HepG2 (cell line): ENCODE measurements around the gene SORL1-AS1.

ENCODE experiments used
- ATAC-seq: fragments of 200-7000 bp; cut with Tn5 transposase; 3 replicates; pipeline ENCODE4 v1.9.1; 2020; ENCODE audit warnings: mild to moderate bottlenecking, moderate library complexity
- BruUV-seq: library from RNA; stranded (reverse); fragments of 400-500 nt; replicated peaks from 2 replicates; lab custom pipeline; 2021; lab: Mats Ljungman, UMichigan
- CTCF ChIA-PET: fragments of 300-600 bp; formaldehyde crosslinking; extraction: SDS; loops from one replicate; lab custom pipeline; 2021; ENCODE audit warnings: low total read pairs, inconsistent platforms, low intra/inter-chr PET ratio; lab: Yijun Ruan, JAX
- POLR2A ChIA-PET: fragments of 350-600 bp; sonication (Branson Sonifier 250); formaldehyde crosslinking; loops from one replicate; lab custom pipeline; 2020; ENCODE audit warnings: antibody characterized with exemption, inconsistent platforms; lab: Yijun Ruan, JAX
- DNase-seq: peaks from one replicate; pipeline ENCODE4 v3.0.0-alpha.2; 2015; ENCODE audit warnings: low spot score
- FAIRE-seq: peaks from 3 replicates; lab custom pipeline; 2011; peaks lifted over from hg19 to GRCh38; lab: Jason Lieb, UNC
- H2AFZ ChIP-seq: one replicate; pipeline ENCODE4 v1.6.1; 2011; ENCODE audit warnings: low read length, inconsistent platforms
- H3K27ac ChIP-seq: fragments of 300-600 bp; 3 replicates; pipeline ENCODE4 v1.8.0; 2011; ENCODE audit warnings: mixed run types, mild to moderate bottlenecking, mixed read lengths, low read length, inconsistent platforms; ENCODE audit not compliant: insufficient read depth; ENCODE audit errors: extremely low read length
- H3K27me3 ChIP-seq, 2 experiments: fragments of 200-600 bp in 1 of 2; 2 replicates in 1 of 2; 3 replicates in 1 of 2; pipeline versions ENCODE4 v1.6.0 to v1.8.0; 2011; ENCODE audit warnings: low read length in 2 of 2, mild to moderate bottlenecking in 2 of 2, moderate library complexity in 2 of 2, inconsistent platforms in 1 of 2; ENCODE audit not compliant: insufficient read depth in 2 of 2, control insufficient read depth in 1 of 2
- H3K36me3 ChIP-seq, 2 experiments: fragments of 200-600 bp in 1 of 2; replicated peaks in 1 of 2; 2 replicates in 1 of 2; 3 replicates in 1 of 2; pipeline versions ENCODE4 v1.5.1 to v1.8.0; 2011; ENCODE audit warnings: low read length in 2 of 2, inconsistent platforms in 1 of 2; ENCODE audit not compliant: insufficient read depth in 2 of 2, control insufficient read depth in 1 of 2
- H3K4me1 ChIP-seq: 2 replicates; pipeline ENCODE4 v1.5.1; 2012; ENCODE audit warnings: low read length, inconsistent platforms; ENCODE audit not compliant: insufficient read depth
- H3K4me2 ChIP-seq: 2 replicates; pipeline ENCODE4 v1.6.0; 2011; ENCODE audit warnings: low read depth, low read length, inconsistent platforms
- H3K4me3 ChIP-seq, 3 experiments: fragments of 200-600 bp in 1 of 3; sonication (generic), shearing (Covaris generic) in 1 of 3; replicated peaks in 1 of 3; 2 replicates each; pipeline ENCODE4 v1.5.1; 2011 to 2016; ENCODE audit warnings: low read length in 3 of 3, inconsistent platforms in 2 of 3, low read depth in 2 of 3, mild to moderate bottlenecking in 2 of 3, control low read depth in 1 of 3, mixed read lengths in 1 of 3; ENCODE audit not compliant: insufficient read depth in 1 of 3
- H3K79me2 ChIP-seq: one replicate; pipeline ENCODE4 v1.6.1; 2011; ENCODE audit warnings: low read length, inconsistent platforms; ENCODE audit not compliant: insufficient read depth
- H3K9ac ChIP-seq: 2 replicates; pipeline ENCODE4 v1.6.0; 2011; ENCODE audit warnings: mild to moderate bottlenecking, low read depth, low read length, inconsistent platforms; ENCODE audit not compliant: insufficient read depth
- H3K9me3 ChIP-seq: 2 replicates; pipeline ENCODE4 v1.5.1; 2012; ENCODE audit warnings: mild to moderate bottlenecking, low read length
- H4K20me1 ChIP-seq: 2 replicates; pipeline ENCODE4 v1.6.0; 2011; ENCODE audit warnings: inconsistent platforms, mild to moderate bottlenecking, low read length, moderate library complexity; ENCODE audit not compliant: insufficient read depth
- ATM ChIP-seq: fragments of 450-650 bp; IDR thresholded peaks from 2 replicates; pipeline ENCODE4 v1.7.1; 2017; ENCODE audit warnings: mild to moderate bottlenecking, borderline replicate concordance
- BCL3 ChIP-seq: sonication (generic); formaldehyde crosslinking; IDR thresholded peaks from 2 replicates; pipeline ENCODE4 v1.5.1; 2020; ENCODE audit warnings: mild to moderate bottlenecking, missing genetic modification reagents, moderate library complexity
- EED ChIP-seq: sonication (generic); formaldehyde crosslinking; IDR thresholded peaks from 2 replicates; pipeline ENCODE4 v1.5.0; 2020; ENCODE audit warnings: mild to moderate bottlenecking, missing genetic modification reagents
- ESRRA ChIP-seq: sonication (generic); formaldehyde crosslinking; IDR thresholded peaks from 2 replicates; pipeline ENCODE4 v1.5.1; 2020; ENCODE audit warnings: mild to moderate bottlenecking, low read depth, missing genetic modification reagents
- HIC2 ChIP-seq: sonication (generic); formaldehyde crosslinking; IDR thresholded peaks from 2 replicates; pipeline ENCODE4 v1.9.0; 2022; ENCODE audit warnings: low read depth, missing genetic modification reagents
- IRF9 ChIP-seq: sonication (generic); formaldehyde crosslinking; IDR thresholded peaks from 2 replicates; pipeline ENCODE4 v1.8.0; 2022; ENCODE audit warnings: missing genetic modification reagents, mild to moderate bottlenecking, borderline replicate concordance
- JDP2 ChIP-seq: sonication (generic); formaldehyde crosslinking; IDR thresholded peaks from 2 replicates; pipeline ENCODE4 v1.8.1; 2022; ENCODE audit warnings: missing genetic modification reagents, borderline replicate concordance
- MYC ChIP-seq: sonication (generic); formaldehyde crosslinking; IDR thresholded peaks from 2 replicates; pipeline ENCODE4 v1.9.0; 2021; ENCODE audit warnings: missing genetic modification reagents, borderline replicate concordance
- MYPOP ChIP-seq: sonication (generic); formaldehyde crosslinking; IDR thresholded peaks from 2 replicates; pipeline ENCODE4 v1.8.1; 2023; ENCODE audit warnings: mild to moderate bottlenecking, moderate library complexity, missing genetic modification reagents
- SIX4 ChIP-seq: sonication (generic); formaldehyde crosslinking; IDR thresholded peaks from 2 replicates; pipeline ENCODE4 v1.4.0; 2020; ENCODE audit warnings: missing genetic modification reagents
- SP5 ChIP-seq: IDR thresholded peaks from 2 replicates; pipeline ENCODE4 v1.6.1; 2016; ENCODE audit warnings: low read depth, borderline replicate concordance
- TBX3 ChIP-seq: fragments of 450-650 bp; IDR thresholded peaks from 2 replicates; pipeline ENCODE4 v1.6.1; 2017; ENCODE audit warnings: antibody characterized with exemption, mild to moderate bottlenecking, inconsistent platforms, borderline replicate concordance
- ZNF263 ChIP-seq: sonication (generic); formaldehyde crosslinking; IDR thresholded peaks from 2 replicates; pipeline ENCODE4 v1.4.0; 2020; ENCODE audit warnings: missing genetic modification reagents
- ZNF572 ChIP-seq: sonication (generic); formaldehyde crosslinking; IDR thresholded peaks from 2 replicates; pipeline ENCODE4 v1.5.1; 2020; ENCODE audit warnings: mild to moderate bottlenecking, missing genetic modification reagents
- ZNF670 ChIP-seq: sonication (generic); formaldehyde crosslinking; IDR thresholded peaks from 2 replicates; pipeline ENCODE4 v1.8.0; 2022; ENCODE audit warnings: mild to moderate bottlenecking, missing genetic modification reagents, borderline replicate concordance
- ZNF672 ChIP-seq: sonication (generic); formaldehyde crosslinking; IDR thresholded peaks from 2 replicates; pipeline ENCODE4 v1.8.1; 2022; ENCODE audit warnings: missing genetic modification reagents
- ZNF83 ChIP-seq: sonication (generic); formaldehyde crosslinking; IDR thresholded peaks from 2 replicates; pipeline ENCODE4 v1.4.0; 2020; ENCODE audit warnings: missing genetic modification reagents, mild to moderate bottlenecking, borderline replicate concordance
- ZNF879 ChIP-seq: sonication (generic); formaldehyde crosslinking; IDR thresholded peaks from 2 replicates; pipeline ENCODE4 v1.8.1; 2023; ENCODE audit warnings: missing genetic modification reagents
- WGBS: methylation state at CpG from one replicate; pipeline ENCODE4 v1.1.6; 2017; ENCODE audit warnings: low lambda C conversion rate; 5-methylcytosine and 5-hydroxymethylcytosine counted together
- in situ Hi-C: cut with HindIII; loops from 2 replicates; pipeline ENCODE4 v1.10.0; 2017; ENCODE audit warnings: low pct_unique_long_range_greater_than_20kb; ENCODE audit not compliant: extremely low pct_ligation_motif_present
- intact Hi-C: fragments of 100-400 bp; cut with micrococcal nuclease; formaldehyde crosslinking; loops from one replicate; pipeline ENCODE4 v1.10.0; 2022; ENCODE audit not compliant: unreplicated experiment
- TF ChIP-seq, protein P1 (sequence below): fragments of 450-650 bp; IDR thresholded peaks from 2 replicates; pipeline ENCODE4 v1.6.1; 2016

SORL1-AS1 gene

GRCh38 chr11:121448431-121448941 is 4.3 kb downstream of the SORL1-AS1 start:
- BruUV-seq, result no TSS peak
- WGBS, result 77% methylated on average over 3 of the region's 3 CpGs
- ATAC-seq, result no peak
- no peak overlapping the region for H2AFZ ChIP-seq
- H3K9ac ChIP-seq, result no peak overlapping the region
- ChIA-PET POLR2A (no interaction called here), CTCF (no interaction called here)
- no peak for DNase-seq
- H3K4me2 ChIP-seq, result peak overlapping the region; percentile 16; the same call in 1 of the 2 replicates
- H3K9me3 ChIP-seq, result no peaks in the 10 kb centered on the region
- peaks cover 0 to 6% of the 10 kb centered on the region in 2 experiments; a peak in 1 of 5 replicates for H3K27me3 ChIP-seq
- H4K20me1 ChIP-seq, result no peaks in the 10 kb centered on the region
- no peak for TF ChIP-seq IRF9 (CRISPR knock-in tag)
- no peak for TF ChIP-seq MYC
- TF ChIP-seq ESRRA, result no peak
- TF ChIP-seq, protein P1, sequence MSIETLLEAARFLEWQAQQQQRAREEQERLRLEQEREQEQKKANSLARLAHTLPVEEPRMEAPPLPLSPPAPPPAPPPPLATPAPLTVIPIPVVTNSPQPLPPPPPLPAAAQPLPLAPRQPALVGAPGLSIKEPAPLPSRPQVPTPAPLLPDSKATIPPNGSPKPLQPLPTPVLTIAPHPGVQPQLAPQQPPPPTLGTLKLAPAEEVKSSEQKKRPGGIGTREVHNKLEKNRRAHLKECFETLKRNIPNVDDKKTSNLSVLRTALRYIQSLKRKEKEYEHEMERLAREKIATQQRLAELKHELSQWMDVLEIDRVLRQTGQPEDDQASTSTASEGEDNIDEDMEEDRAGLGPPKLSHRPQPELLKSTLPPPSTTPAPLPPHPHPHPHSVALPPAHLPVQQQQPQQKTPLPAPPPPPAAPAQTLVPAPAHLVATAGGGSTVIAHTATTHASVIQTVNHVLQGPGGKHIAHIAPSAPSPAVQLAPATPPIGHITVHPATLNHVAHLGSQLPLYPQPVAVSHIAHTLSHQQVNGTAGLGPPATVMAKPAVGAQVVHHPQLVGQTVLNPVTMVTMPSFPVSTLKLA, result no peak
- no peak for TF ChIP-seq BCL3
- no peak for TF ChIP-seq EED (CRISPR knock-in tag)
- TF ChIP-seq ZNF879 (CRISPR knock-in tag), result no peak
- TF ChIP-seq SP5, result no peak
- TF ChIP-seq SIX4 (CRISPR knock-in tag), result no peak
- no peak for TF ChIP-seq TBX3
- TF ChIP-seq HIC2 (CRISPR knock-in tag), result no peak
- TF ChIP-seq ATM, result no peak
- no peak for TF ChIP-seq MYPOP (CRISPR knock-in tag)
- TF ChIP-seq ZNF670, result no peak
- TF ChIP-seq ZNF572 (CRISPR knock-in tag), result no peak
- TF ChIP-seq ZNF672 (CRISPR knock-in tag), result no peak
- no peak for TF ChIP-seq ZNF263 (CRISPR knock-in tag)
- TF ChIP-seq JDP2, result no peak
- no peak for TF ChIP-seq ZNF83 (CRISPR knock-in tag)
- H3K4me3 ChIP-seq, result no peak overlapping the region
- FAIRE-seq, result no peak
- in situ Hi-C loops, result no loop called here
- intact Hi-C loops, result no loop called here
- H3K4me1 ChIP-seq, result peaks cover 62% of the 10 kb centered on the region
- no peak overlapping the region for H3K27ac ChIP-seq
- peaks cover 13% of the 10 kb centered on the region for H3K79me2 ChIP-seq
- no peaks in the 10 kb centered on the region for H3K36me3 ChIP-seq
